NK-92 treated with Interleukin-12 subunit alpha and Interleukin-12 subunit beta, amount 100 ng/mL, for 24 hours (cell line): ENCODE measurements around the gene GINS2.
A peak's percentile ranks its signal among the peaks of the same experiment; 100 is the strongest.

Experiments
- DNase-seq: peaks from one replicate; lab custom pipeline; 2025; lab: John Stamatoyannopoulos, UW

GINS2 gene

DNA sequence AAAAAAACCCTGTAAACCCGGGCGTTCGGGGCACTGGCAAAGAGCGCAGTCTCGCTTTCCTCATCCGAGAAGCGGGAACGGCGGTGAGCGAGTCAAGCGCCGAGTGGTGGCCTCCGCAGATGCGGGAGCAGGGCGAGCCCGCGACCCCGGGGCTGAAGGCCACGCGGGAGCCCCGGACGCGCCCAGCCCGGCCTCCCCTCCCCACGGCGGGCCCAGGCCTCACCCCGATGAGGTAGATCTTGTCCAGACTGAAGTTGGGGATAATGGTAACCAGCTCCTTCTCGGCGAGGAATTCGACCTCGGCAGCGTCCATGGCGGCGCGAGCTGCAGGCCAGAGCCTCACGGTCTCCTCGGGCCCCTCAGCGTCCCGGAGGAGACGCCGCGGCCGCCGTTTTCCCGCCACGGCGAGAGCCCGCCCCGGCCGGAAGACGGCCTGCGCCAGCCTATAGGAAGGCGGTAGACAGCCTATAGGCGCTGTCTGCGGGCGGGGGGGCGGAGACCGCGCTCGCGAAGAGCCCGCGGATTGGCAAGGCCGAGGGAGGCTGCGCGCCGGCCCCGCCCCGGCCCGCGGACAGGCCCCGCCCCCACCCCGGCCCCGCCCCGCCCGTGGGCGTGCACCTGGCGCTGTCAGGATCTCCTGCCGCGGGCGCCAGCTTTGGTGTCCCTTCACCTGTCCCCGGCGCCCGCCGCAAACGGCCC is at the start of gene GINS2:
GINS2 (minus strand) TSS at position 369 of the 699 bp plus-strand sequence; CDS start at position 313, 56 bp downstream.
- peak; percentile 80 for DNase-seq

DNA sequence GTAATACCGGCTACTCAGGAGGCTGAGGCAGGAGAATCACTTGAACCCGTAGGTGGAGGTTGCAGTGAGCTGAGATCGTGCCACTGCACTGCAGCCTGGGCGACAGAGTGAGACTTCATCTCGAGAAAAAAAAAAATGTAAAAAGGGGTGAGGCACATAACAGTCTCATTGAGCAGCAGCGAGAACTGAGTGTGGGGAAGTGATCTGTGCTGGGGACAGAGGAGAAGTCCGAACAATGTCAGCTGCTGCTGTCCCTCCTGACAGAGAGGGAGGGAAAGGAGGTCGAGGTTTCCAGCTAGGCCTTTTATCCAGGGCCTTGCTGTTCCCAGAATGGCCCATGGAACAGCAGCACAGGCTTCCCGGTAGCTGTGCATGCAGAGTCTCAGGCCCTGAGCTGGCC is 48.2 kb upstream of the GINS2 start:
- DNase-seq = no peak

DNA sequence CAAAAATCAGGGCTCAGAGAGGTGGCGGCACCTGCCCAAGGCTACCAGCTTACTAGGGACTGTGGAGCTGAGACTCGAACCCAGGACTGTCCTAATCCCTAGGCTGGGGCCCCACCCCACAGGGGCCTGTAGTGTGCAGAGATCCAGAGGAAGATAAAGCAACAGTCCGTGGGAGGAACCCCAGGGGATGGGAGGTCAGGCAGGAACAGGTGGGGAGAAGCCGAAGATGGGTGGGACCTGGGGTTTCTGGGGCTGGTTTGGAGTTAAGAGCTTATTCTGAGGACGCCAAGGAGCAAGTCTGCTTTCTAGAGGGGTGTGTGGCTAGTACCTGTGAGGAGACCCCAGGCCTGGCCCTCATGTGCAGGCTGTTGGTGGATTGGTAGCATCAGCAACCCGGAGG is 47.2 kb upstream of the GINS2 start:
- no peak for DNase-seq

DNA sequence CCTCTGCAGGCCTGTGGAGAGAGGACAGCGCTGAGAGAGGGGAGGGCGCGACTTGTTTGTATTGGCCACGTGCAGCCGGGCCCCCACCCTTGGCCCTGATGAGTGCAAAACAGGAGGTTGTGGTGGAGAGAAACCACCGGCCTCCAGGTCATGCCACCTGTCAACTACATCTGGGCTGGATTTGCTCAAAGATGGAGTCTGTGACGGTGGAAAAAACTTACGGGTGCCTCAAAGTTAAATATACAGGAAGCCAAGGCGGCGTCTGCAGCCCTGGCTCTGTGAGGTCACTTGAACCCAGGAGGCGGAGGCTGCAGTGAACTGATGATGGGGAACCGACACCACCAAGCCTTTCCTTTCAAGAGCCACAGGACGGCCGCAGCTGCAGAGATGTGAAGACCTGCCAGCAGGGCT is 46.5 kb upstream of the GINS2 start:
- no peak for DNase-seq

DNA sequence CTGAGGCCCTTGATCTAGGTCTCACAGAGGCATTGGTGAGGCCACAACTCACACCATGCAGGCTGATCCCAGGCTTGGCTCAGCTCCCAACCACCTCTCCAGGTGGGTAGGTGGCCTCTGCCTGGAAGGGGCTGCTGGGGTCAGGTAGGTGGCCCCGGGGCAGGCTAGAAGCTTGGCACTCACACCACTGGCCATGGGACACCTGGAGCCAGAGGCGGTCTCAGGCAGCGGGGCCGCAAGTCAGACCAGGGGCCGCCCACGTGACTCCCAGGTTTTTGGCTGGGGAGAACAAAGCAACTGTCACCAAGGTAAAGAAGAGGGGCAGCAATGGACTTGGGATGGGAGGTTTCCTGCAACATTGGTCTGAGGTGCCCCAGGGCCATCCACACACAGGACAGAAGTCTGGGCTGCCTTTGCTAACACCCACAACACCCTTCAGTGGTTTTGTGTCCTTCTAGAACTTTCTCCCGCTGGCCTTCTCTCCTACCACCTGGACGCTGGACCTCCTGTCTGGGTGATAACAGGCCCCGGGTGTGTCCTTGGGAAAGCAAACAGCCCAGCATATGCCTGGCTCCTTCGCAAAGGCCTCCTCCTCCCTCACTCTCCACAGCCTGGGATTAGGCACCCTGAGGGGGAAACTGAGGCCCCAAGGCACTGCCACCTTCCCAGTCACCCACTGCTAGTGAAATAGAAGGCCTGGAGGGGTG is 45.7 kb upstream of the GINS2 start:
- DNase-seq = no peak

DNA sequence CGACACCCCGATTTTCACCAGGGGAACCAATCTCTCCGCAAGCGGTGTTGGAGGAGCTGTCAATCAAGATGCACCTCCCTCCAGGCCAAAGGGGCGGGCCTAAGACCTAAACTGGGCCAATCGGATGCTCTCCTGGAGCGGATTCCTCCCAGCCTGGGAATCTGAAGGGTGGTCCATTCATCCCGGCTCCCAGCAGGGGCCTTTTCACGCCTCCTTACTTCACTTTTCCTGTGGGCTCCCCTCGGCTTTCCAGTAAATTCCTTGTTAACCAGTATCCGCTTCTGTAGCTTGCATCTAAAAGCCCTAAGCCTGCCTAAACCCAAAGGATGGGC is 45.1 kb upstream of the GINS2 start:
- DNase-seq = no peak

DNA sequence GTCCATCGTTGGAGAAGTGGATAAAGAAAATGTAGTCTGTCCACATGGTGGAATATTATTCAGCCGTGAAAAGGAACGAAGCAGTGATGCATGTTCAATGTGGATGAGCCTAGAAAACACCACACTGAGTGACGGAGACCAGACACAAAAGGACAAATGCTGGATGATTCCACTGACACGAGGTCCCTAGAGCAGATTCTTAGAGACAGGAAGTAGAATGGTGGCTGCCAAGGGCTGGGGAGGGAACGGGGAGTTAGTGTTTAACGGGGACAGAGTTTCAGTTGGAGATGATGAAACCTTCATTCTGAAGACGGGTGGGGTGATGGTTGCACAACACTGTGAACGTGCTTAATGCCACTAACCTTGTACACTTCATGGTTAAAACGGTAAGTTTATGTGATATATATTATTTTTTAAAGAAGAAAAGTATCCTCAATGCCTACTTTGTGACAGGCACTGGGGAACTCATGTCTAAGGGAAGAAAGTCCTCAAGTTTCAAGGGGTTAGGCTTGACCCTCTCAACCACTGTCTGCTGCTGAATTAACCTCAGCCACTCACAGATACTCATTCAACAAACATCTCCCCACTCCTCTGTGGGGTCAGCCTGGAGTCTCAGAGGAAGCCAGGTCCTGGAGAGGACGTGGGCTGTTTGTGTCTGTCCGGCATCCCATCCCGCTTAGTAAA is 44.5 kb upstream of the GINS2 start:
- DNase-seq = no peak

DNA sequence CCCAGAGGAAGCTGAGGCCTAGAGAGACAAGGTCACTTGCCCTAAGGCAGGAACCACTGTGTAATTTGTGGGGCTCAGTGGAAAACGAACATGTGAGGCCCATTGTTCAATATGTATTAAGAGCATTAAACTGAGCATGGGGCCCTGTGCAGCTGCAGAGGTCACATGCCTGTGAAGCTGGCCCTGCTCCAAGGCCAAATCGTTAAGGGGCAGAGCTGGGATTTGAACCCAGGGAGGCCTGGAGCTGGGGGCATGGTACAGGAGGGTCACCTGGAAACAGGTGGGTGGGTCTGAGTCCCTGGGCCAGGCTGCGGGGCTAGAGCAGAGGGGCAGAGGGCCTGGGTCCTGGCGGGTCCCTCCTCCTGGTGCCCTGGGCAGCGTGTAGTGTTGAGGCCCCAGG is 42.4 kb upstream of the GINS2 start:
- DNase-seq = no peak

DNA sequence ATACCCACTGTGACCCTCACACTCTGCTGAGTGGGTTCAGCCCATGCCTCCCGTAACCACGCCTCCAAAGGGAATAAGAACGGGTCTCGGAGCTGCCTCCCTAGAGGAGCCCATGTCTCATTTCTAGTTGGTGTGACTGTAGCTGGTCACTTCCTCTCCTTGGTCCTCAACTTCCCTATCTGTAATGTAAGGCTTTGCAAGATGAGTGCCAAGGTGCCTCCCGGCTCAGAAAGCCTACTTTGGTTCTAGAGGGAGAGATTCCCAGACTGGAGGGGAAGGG is 41.4 kb upstream of the GINS2 start:
- DNase-seq = no peak

DNA sequence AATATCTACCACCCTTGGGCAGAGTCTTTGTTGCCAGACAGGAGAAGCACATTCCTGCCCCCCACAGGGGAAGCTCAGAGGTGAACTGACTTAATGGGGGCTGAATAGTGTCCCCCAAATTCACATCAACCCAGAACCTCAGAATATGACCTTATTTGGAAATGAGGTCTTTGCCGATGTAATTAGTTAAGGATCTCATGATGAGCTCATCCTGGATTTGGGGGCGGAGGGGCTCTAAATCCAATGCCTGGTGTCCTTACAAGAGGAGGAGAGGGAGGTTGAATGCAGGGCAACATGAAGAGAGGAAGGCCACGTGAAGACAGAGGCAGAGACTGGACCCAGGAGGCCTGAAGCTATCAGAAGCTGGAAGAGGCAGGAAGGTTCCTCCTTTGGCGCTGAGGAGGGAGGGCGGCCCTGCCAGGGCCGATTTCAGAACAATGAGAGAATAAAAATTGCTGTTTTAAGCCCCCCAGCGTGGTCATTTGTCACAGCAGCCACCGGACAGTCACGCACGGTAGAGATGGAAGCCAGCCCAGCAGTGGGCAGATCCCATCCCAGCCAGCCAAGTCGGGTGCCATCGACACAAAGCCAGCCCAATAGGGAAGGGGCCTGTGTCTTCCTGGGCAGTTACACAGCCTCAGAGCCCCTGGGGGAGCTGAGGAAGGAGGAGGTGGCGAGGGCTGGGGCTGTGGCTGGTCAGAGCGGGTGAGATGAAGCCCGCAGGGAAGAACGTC is 40.9 kb upstream of the GINS2 start:
- no peak for DNase-seq

DNA sequence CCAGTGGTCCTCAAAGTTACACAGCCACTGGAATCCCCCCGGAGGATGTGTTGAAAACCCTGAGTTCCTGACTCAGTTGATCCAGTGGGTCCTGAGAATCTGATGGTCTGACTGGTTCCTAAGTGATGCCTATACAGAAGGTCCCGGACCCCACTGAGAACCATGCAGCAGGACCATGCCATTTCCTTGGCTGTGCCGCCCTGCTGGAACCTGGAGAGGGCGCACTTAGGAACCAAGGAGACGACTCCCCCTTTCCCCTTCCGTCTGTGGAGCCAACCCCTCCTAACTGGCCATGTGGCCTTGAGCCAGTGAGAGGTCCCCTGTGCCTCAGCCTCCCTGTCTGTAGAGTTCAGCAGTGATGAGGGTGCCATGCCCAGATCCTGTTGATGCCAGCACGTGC is 40.1 kb upstream of the GINS2 start:
- no peak for DNase-seq

DNA sequence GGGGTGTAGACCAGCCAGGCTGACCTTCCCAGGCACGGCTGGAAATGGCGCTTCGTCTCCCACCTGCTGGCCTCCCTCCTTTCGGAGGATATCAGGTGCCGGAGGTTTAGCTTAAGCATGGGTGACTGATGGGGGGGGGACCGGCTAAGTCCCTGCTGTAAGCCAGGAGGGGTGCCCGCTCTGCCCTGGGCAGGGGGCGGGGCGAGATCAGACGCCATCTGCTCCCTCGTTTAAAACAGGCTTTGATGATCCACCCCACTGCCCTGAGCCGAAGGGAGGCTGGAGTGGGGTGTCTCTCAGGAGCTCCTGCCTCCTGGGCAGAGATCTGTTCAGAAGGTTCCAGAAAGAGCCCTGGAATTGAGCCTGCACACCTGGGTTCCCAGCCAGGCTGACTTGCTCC is 36.2 kb upstream of the GINS2 start:
- no peak for DNase-seq

DNA sequence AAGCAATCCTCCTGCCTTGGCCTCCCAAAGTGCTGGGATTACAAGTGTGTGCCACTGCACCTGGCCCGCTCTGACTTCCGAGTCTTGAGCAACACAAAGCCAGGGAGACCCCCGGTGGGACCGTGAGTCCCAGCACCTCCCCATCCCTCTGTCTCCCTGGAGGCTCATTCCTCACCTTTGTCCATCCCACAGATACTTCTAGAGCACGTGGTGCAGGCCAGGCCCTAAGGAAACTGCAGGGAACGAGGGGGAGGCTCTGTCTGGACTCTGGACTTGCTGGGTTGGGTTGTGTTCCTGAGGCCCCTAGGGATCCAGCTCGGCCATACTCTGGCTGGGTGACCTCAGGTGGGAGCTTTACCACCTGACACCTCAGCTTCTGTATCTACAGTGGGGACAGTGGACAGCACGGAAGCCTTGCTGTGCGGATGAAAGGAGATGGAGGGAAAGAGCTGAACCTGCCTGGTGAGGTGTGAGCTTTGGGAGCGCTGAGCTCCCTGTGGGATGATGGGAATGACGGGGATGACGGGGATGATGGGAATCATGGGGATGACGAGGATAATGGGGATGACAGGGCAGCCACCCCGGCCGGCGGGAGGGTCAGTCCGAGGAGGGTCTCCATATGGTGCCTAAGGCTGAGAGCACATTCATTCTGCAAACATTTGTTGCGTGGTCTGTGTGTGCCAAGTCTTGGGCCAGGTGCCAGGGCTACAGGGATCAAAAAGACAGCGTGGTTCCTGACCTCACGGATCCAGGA is 35.5 kb upstream of the GINS2 start:
- DNase-seq = no peak

DNA sequence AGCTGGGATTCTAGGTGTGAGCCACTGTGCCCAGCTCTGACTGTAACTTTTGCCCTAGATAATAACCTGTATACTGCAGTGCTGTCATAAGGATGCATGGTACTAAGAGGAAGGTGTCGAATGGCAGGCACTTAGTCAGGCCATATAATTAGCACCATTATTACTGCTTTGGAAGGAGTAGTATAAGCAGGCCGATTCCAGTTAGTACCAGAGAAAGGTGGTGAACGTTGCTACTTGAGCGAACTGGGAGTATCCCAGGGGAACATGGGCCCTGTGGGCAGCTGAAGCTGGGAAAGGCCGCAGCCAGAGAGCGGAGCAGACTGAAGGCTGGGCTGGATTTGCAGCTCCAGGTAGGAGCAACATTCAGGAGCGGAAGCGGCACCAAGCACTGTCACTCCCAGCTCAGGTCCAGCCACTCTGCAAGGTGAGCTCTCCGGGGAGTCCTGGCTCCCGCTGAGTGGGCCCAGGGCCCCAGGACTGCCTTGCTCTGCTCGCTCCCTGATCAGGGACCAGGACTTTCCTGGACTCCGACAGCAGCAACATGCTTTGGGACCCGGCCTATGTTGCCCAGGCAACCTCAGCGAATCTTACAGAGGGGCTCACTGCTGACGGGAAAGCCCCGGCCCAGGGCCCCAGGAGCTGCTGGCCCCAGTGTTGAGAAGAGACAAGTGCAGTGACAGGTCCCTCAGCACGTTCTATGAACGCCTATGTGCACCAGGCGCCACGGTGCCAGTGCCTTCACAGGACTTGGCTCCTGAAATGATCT is 33.6 kb upstream of the GINS2 start:
- DNase-seq = no peak

DNA sequence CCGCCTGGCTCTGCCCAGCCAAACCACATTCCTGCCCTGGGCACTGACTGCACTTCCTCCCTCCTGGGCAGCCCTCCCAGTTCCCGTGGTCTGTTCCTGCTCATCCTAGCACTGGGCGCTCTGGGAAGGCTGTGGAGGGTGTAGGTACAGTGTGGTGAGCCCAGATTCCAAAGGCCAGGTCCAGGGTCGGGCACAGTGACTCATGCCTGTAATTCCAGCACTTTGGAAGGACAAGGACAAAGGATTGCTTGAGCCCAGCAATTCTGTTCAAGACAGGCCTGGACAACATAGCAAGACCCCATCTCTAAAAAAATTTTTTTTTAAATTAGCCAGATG is 31.5 kb upstream of the GINS2 start:
- DNase-seq = no peak

DNA sequence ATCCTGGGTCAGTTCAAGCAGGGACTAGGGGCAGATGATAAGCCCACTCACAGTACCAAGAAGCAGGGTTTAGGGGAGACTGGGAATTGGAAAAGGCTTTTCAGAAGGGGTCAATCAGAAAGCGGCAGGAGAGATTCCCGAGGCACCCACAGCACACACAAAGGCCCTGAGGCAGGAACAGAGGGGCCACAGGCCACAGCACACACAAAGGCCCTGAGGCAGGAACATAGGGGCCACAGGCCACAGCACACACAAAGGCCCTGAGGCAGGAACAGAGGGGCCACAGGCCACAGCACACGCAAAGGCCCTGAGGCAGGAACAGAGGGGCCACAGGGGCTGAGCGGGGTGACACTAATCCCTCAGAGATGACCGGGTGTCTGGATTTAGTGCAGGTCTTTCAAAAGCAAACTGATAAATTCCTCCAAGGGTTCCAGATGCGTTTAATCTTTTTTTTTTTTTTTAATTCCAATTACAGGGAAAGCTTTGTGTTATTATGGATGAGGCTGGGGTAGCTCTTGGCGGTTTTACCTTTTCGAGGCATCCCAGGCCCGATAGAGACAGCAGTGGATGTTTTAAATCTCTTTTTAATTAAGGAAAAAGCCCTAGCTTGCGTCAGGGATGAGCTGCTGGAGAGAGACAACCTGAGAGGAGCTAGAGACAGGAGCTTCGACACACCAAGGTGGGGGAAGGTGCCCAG is 31.0 kb upstream of the GINS2 start:
- no peak for DNase-seq

DNA sequence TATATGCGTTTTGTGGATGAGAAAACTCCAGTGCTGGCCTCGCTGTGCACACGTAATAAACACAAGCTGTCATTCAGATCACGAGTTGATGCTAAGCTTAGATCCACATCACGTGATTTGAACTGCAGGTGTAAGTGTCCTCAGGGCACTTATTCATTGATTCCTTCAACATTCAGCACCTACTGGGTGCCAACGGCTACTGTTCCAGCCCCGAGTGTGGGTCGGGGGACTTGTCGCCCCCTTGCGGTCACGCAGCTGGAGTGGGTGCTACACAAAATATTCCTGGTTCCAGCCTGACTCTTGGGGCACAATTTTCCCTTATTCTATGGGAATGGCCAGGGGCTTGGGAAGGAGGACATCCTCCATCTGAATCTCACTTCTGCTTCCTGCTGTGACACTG is 29.9 kb upstream of the GINS2 start:
- DNase-seq = no peak

DNA sequence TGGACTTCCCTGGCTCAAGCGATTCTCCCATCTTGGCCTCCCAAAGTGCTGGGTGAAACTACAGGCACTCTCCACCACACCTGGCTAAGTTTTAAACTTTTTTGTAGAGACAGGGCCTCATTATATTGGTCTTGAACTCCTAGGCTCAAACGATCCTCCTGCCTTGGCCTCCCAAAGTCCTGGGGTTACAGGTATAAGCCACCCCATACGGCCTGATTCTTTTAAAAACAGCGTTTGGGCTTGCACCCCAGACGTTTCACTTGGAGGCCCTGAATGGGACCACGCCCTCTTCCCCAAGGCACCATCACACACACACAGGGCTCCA is 29.4 kb upstream of the GINS2 start:
- DNase-seq = no peak

DNA sequence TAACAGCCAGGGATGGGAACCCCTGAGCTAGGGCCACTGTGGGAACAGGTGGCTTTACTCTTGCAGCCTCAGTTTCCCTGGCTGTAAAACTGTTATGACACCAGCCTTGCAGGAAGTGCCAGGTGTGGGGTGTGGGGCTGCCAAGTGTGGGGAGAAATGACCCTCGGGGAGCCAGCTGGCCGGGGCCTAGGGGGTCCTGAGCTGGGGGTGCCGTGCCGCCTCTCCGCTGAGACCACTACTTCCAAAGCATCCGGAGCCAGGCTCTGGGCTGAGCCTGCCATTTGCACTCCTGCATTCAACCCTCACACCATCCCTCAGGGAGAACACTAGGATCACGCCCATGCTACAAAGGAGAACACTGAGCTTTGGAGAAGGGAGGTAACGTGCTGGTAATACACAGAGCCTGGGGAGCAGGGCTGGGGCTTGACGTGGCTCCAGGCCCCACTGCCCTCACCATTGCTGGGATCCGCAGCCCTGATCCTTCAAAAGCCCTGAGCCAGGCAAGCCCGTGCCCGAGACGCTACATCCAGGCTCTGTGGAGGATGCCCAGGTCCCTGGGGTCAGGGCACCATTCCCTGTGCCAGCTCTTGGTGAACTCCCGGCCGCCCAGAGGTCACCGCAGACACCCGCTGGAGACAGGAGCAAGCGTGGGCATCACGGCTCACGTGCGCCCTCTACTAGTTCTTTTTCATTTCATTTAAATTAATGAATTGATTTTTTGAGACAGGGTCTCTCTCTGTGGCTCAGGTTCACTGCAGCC is 28.8 kb upstream of the GINS2 start:
- DNase-seq = peak; percentile 8

DNA sequence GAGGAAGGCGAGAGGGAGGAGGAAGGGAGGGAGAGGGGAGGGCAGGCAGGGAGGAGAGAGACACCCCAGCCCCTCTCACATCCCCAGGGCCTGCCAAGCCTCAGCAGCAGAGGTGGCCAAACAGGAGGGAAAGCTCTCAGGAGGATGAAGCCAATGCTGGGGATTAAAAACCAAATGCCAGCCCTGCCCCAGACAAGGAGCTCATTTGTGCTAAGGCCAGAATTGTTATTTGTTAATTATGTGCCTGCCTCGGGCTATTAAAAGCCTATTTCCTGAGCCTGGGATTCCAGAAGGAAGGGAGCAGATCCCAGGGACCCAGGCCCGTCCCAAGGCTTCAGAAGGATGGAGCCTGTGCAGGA is 27.9 kb upstream of the GINS2 start:
- no peak for DNase-seq
